Right atrium auricular region (tissue), 2 donors: ENCODE data around the gene XNDC1N. TPM values are rescaled to one million over a fixed set of nuclear protein-coding genes. Genes with fewer than 3 reads are reported as not detected.

Experiments used
- DNase-seq: peaks from one replicate; pipeline ENCODE4 v3.0.0-alpha.2; 2019; ENCODE audit warnings: low spot score
- H3K27ac ChIP-seq, 2 donors: fragments of 200-600 bp; sonication (generic); 1 replicate in 1 of 2; 2 replicates in 1 of 2; pipeline ENCODE4 v1.5.1; 2016 to 2019
- H3K27me3 ChIP-seq, 2 donors: fragments of 200-600 bp; sonication (generic); one replicate each; pipeline versions ENCODE4 v1.5.1 to v1.6.0; 2017 to 2019
- H3K36me3 ChIP-seq: fragments of 200-600 bp; sonication (generic); one replicate; pipeline ENCODE4 v1.5.1; 2016
- H3K4me1 ChIP-seq, 2 donors: fragments of 200-600 bp; sonication (generic); one replicate each; pipeline versions ENCODE4 v1.5.1 to v1.6.0; 2017 to 2019
- H3K4me3 ChIP-seq, 2 donors: fragments of 200-600 bp; sonication (generic); 1 replicate in 1 of 2; 2 replicates in 1 of 2; pipeline ENCODE4 v1.5.1; 2017 to 2019; ENCODE audit warnings: mild to moderate bottlenecking in 1 of 2, moderate library complexity in 1 of 2
- H3K9me3 ChIP-seq, 2 donors: fragments of 200-600 bp; sonication (generic); one replicate each; pipeline ENCODE4 v1.5.1; 2019
- total RNA-seq, 2 donors: library from RNA; depleted of rRNA; stranded (reverse); fragments of >200 nt; gene quantifications; one replicate each; pipeline ENCODE4 v1.1.0, GENCODE V29; 2016
- TF ChIP-seq, protein P1 (sequence below), 2 donors: fragments of 200-600 bp; sonication (generic); IDR thresholded peaks; one replicate each; pipeline ENCODE4 v1.5.1; 2019; ENCODE audit warnings: antibody characterized with exemption in 2 of 2

Gene XNDC1N, protein sequence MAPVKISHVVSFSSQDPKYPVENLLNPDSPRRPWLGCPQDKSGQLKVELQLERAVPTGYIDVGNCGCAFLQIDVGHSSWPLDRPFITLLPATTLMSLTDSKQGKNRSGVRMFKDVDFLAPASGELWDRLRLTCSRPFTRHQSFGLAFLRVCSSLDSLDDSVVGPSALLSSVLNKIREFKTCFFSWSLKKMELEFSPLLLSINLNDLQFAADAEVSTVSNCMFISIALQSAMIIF
- 1 to 10 TPM; 1.4 to 1.5 TPM for total RNA-seq

DNA sequence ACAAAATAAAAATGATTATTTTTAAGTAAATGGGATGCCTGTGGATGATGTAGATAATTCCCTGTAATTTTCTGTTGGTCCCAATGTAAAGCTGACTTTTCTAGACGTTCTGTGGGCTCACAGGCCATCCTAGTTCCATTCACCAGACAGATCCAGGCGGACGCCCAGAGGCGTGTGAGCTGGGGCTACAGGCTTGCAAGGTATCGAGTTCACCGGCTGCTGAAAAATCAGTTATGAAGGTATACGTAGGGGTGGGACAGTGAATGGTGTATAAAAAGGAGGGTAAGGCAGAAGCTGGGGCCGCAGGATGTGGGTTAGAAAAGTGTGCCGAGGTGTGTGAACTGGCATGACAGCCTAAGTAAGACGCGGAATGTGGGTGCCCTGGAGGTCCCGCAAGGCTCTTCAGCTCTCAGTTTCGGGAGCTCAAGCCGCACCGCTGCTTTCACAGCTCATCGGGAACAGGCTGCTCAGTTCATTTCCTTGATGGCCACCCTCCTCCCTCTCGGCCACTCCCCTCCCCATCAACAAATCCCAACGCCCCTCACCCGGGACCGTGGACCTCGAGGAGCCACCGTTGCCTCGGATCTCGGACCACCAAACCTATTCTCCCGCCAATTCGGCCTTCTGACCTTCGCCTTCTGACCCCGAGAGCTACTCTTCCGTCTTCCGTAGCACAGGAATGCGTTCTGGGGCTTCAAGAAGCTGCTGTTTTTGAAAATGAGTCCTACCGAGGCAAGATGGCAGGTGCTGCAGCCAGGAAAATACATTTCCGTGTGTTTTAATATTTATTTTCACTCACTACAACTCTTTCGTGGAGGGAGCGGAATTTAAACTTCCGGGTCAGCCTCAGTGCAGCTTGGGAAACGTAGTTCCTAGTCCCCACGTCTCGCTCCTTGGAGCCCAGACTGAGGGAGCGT, at the start of gene XNDC1N:
Gene XNDC1N (minus strand): TSS at position 775 of the 917 bp plus-strand sequence. CDS start 5,241 bp downstream, outside the sequence.
- H3K27me3 ChIP-seq, result no peaks in the 10 kb centered on the region
- no peaks in the 10 kb centered on the region for H3K36me3 ChIP-seq
- no peaks in the 10 kb centered on the region for H3K9me3 ChIP-seq
- peak; percentile 70 for DNase-seq
- H3K4me1 ChIP-seq, result peaks cover 0 to 41% of the 10 kb centered on the region in 2 donors
- peak within 1 kb of the TSS; percentile 83 to 92 for H3K27ac ChIP-seq
- TF ChIP-seq, protein P1, sequence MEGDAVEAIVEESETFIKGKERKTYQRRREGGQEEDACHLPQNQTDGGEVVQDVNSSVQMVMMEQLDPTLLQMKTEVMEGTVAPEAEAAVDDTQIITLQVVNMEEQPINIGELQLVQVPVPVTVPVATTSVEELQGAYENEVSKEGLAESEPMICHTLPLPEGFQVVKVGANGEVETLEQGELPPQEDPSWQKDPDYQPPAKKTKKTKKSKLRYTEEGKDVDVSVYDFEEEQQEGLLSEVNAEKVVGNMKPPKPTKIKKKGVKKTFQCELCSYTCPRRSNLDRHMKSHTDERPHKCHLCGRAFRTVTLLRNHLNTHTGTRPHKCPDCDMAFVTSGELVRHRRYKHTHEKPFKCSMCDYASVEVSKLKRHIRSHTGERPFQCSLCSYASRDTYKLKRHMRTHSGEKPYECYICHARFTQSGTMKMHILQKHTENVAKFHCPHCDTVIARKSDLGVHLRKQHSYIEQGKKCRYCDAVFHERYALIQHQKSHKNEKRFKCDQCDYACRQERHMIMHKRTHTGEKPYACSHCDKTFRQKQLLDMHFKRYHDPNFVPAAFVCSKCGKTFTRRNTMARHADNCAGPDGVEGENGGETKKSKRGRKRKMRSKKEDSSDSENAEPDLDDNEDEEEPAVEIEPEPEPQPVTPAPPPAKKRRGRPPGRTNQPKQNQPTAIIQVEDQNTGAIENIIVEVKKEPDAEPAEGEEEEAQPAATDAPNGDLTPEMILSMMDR (IDR thresholded peaks at IDR 0.05), result no peak
- peak within 1 kb of the TSS; percentile 77 to 90 for H3K4me3 ChIP-seq

DNA sequence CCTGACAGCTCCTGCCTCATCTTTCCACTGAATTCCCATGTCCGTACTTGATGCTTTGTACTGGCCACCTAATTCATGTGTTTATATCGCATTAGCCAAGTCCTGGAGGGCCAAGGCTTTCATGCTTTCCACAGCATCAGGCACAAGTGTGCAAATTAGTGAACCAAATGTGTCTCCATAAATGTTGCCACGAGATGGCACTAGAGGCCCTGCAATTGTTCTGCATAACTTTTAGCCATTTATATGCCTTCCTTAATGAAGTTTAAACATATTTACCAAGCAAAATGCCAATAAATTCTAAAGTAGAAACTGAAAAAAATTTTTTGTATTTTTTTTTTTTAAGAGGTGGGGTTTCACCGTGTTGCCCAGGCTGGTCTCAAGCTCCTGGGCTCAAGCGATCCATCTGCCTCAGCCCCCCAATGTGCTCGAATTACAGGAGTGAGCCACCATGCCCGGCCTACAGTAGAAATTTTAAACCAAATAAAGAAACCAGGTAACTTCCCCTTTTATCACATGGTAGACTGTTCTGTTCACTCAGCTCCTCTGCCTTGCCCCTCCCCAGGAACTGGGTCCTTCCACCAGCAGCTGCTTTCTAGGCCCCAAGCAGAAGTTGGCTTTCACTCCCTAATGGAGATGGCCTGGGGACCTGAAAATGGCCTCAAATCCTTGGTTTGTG, 49.5 kb upstream of the XNDC1N start:
- Histone ChIP-seq H3K27ac (no peak overlapping the region), H3K4me3 (no peak overlapping the region), H3K9me3 (no peaks in the 10 kb centered on the region), H3K27me3 (no peaks in the 10 kb centered on the region), H3K36me3 (no peaks in the 10 kb centered on the region), H3K4me1 (no peaks in the 10 kb centered on the region)
- no peak for DNase-seq
- TF ChIP-seq, protein P1 (IDR thresholded peaks at IDR 0.05), result peak; percentile 64 to 78

DNA sequence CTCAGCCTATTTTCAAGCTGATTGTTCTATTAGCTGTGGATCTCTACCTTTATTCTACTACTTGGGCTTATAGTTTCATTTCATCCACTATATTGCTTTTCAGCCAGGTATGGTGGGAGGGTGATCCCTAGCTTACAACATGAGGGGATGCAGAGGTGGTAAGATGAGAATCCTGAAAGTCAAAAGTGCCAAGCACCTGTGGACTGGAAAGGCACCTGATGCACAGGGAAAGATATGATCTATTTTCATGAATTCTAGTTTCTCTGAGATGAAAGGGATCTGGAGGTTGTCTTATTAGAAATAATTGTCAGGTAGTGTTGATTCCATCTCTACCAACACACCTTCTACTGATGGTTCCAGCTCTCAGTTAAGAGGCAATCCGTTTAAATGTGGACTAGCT, 48.7 kb upstream of the XNDC1N start:
- Histone ChIP-seq H3K36me3 (no peaks in the 10 kb centered on the region), H3K4me3 (no peak overlapping the region), H3K4me1 (no peaks in the 10 kb centered on the region), H3K27me3 (no peaks in the 10 kb centered on the region), H3K9me3 (no peaks in the 10 kb centered on the region), H3K27ac (no peak overlapping the region)
- no peak for DNase-seq
- TF ChIP-seq, protein P1 (IDR thresholded peaks at IDR 0.05), result no peak

DNA sequence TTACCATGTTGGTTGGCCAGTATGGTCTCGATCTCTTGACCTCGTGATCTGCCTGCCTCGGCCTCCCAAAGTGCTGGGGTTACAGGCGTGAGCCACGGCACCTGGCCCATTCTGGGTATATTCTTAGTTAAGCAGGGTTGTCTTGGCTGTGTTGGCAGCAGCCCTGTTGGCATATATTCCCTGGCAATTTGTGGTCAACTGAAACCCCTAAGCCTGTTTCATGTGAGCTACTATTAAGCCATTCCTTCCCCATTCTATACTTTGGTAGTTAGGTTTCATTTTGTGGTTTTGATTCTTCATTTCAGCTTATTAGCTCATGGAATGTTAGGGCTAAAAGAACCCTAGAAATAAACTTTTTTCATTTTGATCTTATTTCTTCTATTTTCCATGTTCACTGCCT, 48.2 kb upstream of the XNDC1N start:
- no peaks in the 10 kb centered on the region for H3K4me1 ChIP-seq
- H3K4me3 ChIP-seq, result no peak overlapping the region
- no peak for DNase-seq
- H3K9me3 ChIP-seq, result no peaks in the 10 kb centered on the region
- no peaks in the 10 kb centered on the region for H3K27me3 ChIP-seq
- H3K36me3 ChIP-seq, result no peaks in the 10 kb centered on the region
- no peak overlapping the region for H3K27ac ChIP-seq
- TF ChIP-seq, protein P1 (IDR thresholded peaks at IDR 0.05), result no peak

DNA sequence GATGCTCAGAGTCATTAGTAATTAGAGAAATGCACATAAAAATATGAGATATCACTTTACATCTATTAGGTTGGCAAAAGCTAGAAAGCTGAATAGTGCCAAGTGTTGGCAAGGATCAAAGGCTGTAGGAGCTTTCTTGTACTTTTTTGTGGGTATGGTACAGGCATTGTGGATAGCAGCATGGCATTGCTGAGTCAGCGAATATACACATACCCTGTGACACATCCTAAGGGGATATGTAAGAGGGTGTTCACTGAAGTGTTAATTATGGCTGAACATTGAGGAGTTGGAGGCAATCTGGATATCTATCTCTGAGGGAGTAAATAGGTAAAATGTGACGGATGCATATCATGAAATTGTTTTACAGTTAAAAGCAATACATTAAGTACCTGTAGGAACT, 43.3 kb upstream of the XNDC1N start:
- no peak overlapping the region for H3K27ac ChIP-seq
- H3K4me1 ChIP-seq, result no peaks in the 10 kb centered on the region
- no peaks in the 10 kb centered on the region for H3K9me3 ChIP-seq
- TF ChIP-seq, protein P1 (IDR thresholded peaks at IDR 0.05), result no peak
- H3K36me3 ChIP-seq, result peaks cover 15% of the 10 kb centered on the region
- H3K27me3 ChIP-seq, result no peaks in the 10 kb centered on the region
- no peak overlapping the region for H3K4me3 ChIP-seq
- no peak for DNase-seq
